Hematopoietic multipotent progenitor cell treated with erythropoietin and hydrocortisone succinate and interleukin-3 and kit ligand, for 4 days (in vitro differentiated cells): ENCODE results near the gene TBRG4.
"Not testable (repeated sequence)": the region's sequence is repeated elsewhere in the genome, so short reads cannot be mapped to it uniquely, and the experiment has no call there.

Source experiments
- DNase-seq: peaks from one replicate; pipeline ENCODE4 v3.0.0-alpha.2; 2015

TBRG4 gene

DNA sequence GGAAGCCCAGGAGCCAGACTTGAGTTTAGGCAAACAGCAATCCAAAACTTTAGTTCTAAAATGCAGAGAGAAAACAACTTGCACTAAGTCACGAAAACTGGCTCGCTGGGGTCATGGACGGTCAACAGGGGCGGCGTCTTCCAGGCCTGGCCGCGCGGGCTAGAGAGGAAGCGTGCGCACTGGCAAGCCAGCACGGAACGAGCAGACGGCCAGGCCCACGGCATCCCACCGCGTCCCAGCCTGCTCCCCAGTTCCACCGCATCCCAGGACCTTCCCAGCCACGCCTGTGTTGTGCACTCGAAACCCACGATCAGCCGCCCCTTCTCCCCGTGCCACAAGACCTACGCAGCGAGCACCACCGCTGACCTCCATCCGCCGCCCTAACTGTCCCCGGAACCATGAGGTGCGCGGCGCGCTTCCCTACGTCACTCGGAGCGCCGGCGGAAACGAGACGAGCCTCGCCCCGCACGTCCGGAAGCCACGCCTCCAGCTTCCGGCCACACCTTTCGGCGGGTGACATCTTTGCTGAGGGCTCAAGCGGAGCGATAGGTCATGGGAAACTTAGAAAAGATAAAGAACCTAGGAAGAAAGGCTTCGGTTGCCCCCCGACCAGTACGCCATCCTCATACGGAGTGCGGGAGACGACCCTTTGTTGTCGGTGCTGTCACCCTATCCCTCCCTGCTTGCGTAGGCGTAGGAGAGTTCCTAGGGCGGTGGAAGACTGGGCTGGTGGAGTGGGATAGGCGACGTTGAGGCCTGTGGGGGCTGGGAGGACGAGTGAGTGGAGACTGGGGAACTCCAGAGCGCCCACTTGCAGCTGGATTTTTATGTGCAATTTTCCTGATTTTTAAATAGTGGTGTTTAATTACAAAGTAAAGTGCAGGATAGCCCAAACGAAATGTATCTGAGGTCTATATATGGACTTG lies at the start of gene TBRG4:
TBRG4 (minus strand) TSS at position 400 of the 926 bp plus-strand sequence. CDS start 2,460 bp downstream, outside the sequence.
- peak; percentile 99 for DNase-seq

DNA sequence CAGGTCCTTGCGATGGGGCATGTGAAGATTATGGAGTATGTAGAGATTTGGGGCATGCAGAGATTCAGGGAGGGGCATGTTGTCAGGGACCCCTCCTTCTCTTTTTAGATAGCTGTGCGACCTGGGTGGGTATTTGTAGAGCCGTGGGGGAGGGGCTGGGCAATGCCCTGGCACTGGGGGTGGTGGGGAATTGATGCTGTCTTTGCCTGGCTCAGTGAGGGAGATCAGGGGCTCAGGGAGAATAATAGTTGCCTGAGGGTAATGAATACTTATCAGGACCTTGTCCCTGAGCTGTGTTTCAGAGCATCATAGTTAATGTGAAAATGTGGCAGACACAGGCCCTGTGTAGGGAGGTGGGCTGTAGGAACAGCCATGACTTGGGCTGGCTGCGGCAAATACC lies 49.6 kb upstream of the TBRG4 start:
- no peak for DNase-seq

DNA sequence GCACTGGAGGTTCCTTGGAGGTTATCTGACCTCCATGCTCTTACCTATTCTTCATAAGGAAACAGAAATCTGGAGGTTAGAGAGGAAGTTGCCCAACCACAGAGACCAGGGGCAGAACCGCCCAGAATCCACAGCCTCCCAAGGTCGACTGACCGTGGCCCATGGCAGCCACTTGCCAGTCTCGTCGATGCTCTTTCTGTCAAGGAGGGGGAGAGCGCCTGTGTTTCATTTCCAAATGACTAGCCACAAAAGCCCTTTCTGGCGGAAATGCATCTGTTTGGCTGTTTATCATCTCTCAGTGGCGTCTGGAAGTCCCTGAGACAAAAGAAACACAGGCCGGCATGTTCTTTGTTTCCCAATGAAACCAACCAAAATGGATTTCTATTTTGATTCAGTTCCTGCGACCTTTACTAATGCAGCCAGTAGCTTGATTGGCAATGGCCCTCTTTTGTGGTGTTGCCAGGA lies 49.0 kb upstream of the TBRG4 start:
- DNase-seq: peak; percentile 22

DNA sequence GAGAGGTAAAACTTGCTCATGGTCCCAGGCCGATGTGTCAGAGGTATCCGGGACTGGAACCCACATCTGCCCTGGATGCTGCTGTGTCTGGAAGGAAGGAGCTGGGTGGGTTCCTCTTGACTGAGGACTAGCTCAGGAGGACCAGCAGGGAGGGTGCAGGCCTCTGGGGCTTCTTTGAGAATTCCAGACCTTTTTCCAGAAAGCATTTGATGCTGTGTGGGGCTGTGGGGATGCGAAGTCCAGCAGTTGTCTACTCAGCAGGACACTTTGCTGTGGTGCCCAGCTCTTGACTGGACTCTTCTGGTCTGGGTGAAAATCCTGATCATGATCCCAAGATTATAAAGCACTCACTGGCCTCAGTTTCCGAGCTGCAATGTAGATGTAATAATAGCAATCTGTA lies 47.8 kb upstream of the TBRG4 start:
- DNase-seq: no peak

DNA sequence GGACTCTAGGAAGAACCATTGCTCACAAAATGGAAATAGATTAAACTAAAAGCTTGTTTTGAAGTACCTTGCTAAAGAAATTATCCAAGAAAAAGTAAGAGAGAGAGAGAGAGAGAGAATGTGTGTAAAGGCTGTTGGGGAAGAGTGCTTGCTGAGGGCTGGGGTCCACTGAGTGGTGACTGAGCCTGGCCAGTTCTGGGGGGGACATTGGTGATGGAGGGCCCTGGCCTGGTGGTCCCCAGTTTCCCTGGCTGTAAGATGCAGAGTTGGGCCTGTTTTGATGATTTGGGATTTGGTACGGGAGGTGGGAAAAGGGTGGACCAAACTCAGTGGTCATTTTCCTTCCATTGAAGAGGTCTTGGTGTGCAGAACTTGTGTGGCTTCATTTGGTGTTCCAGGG lies 47.0 kb upstream of the TBRG4 start:
- no peak for DNase-seq

DNA sequence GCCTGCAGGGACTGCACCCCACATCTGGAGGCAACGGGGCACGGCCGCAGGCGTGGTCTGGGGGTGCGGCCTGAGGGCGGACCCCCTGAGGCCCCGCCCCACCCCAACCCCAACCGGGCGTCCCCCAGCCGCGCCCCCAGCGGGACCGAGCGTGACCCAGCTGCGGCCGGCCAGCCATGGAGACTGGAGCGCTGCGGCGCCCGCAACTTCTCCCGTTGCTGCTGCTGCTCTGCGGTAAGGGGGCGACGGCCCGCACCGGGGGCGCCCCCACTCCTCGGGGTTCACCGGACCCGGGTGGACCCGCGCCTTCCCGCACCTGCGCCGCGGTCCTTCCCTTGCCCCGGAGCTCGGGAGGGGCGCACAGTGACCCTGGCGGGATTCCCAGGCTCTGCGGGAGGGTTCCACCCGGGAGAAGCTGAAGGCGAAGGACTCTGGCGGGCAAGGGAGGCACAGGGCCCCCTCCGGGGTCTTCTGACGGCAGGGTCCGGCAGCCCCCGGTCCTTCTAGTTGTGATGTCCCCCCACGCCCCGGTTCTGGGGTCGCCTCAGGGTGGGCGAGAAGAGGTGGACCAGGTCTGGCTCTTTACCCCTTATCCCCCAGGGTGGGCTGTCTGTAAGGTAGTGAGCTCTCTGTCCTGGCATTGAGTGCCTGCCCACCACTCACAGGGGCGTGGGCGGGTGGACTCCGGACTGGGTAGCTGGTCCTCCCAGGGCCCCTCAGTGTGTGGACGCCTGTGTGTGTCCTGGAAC lies 46.3 kb upstream of the TBRG4 start, which contains the start of gene RAMP3:
RAMP3 (plus strand) TSS at position 139 of the 749 bp plus-strand sequence; CDS start at position 177, 38 bp downstream.
- peak; percentile 49 for DNase-seq

DNA sequence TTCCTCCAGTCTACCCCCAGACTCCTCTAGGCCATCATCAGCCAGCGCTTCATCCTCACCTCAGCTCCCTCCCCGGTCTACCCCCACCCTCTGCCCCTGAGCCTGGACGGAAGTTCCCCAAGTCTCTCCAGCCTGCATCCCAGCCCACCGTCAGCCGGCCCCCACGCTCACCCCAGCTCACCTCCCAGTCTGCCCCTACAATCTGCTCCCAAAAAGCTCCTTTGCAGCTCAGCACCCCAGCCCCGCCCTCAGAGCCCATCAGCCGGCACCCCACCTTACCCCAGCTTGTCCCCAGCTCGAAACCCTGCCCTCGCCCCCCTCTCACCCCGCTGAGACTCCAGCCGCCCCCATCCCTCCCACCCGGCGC lies 45.8 kb upstream of the TBRG4 start:
- no peak for DNase-seq

DNA sequence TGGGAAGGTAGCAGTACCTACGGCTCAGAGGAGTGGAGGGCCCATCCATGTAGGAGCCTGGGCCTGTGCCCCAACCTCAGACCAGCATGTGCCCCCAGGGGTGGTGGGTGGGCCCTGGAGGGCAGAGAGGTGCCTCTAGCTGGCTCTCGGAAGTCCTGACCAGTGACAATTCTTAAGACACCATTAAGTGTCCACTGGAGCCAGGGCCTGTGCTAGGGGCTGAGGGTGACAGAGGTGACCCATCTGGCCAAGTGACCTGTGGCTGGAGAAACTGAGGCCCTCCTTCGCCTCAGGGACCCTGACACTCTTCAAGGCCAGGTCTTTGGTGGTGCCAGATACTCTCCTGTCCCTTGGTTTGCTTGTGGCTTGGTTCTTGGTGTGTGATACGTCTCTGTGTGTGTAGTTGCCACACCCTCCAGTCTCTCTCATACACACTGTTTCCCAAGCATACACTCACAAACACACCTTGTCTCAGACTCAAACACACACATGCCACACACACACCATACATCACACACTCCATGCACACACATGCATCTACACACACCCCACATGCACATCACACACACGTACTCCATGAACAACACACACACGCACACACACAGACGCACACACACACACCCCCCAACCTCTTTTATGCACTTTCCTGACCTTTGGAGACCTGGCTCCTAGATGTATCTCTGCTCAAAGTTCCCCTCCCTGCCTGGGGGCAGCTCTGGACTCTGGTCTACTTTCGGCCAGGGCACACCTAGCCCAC lies 45.2 kb upstream of the TBRG4 start:
- DNase-seq: no peak

DNA sequence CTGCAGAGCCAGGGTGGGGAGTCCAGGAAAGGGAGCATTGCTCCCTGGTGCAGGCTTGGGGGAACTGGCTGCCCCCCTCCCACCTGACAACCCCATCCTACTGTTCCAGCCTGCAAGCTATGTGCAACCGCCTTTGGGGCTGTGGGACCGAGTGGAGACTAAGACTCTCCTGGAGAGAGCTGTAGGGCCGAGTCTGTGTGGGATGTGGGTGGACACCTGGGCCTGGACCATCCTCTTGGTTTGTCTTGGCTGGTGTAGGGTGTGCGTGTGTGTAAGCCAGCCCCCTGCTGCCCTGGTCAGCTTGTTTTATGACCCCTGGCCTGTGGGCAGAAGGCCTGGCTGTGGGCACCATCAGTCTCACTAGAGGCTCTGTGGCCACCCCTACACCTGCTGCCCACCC lies 44.4 kb upstream of the TBRG4 start:
- DNase-seq: no peak

DNA sequence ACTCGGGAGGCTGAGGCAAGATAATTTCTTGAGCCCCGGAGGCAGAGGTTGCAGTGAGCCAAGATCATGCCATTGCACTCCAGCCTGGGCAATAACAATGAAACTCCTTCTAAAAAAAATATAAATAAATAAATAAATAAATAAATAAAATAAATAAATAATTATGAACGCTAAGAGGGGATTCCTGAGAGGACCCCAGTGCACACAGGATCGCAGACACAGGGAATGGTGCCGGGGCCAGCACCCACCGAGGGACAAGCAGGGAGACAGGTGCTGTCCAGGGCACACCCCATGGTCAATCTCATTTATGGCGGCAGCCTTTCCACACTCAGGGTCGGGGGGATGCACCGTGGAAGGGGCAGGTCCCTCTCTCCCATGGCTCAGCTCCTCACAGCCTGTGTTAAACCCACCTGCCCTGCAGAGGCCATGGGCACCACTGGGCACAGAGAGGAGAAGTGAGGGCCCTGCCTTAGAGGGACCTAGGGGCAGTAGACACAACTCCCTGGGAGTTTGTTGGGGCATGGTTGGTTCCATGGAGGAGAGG lies 43.9 kb upstream of the TBRG4 start:
- DNase-seq: no peak

DNA sequence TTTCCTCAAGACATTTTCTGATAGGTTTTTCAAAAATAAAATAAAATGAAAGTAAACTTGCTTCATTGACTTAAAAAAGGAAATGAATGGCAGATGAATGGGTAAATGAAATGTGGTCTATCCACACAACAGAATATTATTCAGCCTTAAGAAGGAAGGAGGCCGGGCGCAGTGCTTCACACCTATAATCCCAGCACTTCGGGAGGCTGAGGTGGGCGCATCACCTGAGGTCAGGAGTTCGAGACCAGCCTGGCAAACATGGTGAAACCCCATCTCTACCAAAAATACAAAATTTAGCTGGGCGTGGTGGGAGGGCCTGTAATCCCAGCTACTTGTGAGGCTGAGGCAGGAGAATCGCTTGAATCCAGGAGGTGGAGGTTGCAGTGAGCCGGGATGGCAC lies 42.4 kb upstream of the TBRG4 start:
- not testable (repeated sequence) for DNase-seq

DNA sequence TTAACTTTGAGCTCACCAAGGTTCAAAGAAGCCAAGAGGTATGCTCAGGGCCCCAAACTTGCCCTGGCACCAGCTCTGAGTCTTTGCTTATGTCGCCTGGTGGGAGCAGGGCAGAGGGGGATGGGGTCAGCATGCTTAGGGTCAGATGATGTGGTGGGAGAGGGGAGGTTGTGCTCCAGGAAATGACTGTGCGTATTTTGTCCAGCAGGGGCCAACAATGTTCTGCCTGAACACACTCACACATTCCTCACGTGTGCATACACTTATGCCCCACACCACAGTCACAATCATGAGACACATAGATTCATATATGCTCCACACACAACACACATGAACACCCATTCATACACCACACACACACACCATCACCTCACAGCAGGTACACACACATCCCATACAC lies 41.7 kb upstream of the TBRG4 start:
- peak; percentile 74 for DNase-seq

DNA sequence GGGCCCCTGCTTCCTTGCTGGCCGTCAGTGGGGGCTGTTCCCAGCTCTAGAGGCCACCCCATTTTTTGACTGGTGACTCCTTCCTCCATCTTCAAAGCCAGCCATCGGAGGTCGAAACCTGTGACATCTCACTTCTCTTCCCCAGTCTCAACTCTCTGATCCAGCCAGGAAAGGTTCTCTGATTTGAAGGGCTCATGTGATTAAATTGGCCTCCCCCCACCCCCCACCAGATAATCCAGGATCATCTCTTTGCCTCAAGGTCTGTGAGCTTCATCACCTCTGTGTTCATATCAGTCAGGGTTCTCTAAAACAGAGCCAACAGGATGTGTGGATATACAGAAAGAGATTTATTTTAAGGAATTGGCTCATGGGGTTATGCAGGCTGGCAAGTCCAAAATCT lies 40.5 kb upstream of the TBRG4 start:
- no peak for DNase-seq

DNA sequence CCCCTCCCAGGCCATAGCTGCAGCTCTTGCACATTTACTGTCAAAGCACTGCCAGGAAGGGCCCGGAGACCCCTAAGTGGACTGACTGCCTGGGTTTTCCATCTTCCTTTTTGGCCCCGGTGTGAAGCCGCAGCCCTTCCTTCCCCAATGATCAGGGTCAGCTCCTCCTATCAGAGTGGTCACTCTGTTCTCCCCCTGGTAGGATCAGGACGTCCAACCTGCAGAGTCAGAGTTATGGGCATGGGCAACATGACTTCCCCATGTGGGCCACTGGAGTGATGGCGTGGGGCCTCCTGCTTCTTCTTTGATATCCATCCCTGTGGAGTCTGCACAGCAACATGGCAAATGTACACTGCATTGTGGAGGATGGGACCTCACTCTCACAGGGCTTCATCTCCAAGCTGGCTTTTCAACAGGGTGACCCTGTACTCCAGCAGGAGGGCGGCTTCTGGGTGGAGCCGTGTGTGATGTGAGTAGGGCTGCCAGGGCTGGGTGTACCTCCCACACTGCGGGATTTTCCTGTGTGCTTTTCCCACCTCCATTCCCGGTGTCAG lies 39.7 kb upstream of the TBRG4 start:
- DNase-seq: no peak

DNA sequence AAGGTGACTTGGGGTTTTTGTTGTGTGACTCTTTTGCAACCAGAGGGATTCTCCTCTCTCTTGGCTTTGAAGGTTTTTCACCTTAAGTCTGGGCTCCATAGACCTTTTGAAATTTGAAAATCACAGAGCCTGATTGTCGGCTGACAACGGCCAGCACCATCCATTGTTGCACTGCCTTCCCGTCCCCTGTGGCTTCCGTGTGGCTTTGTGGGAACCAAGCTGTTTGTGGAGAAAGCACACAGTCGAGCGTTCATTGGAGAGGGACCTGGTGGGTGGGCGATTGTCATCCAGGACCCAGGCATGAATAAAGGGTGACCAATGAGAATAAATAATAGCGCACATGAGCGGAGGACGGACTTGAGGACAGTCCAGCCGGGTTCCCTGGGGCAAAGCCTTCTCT lies 38.7 kb upstream of the TBRG4 start:
- DNase-seq: no peak

DNA sequence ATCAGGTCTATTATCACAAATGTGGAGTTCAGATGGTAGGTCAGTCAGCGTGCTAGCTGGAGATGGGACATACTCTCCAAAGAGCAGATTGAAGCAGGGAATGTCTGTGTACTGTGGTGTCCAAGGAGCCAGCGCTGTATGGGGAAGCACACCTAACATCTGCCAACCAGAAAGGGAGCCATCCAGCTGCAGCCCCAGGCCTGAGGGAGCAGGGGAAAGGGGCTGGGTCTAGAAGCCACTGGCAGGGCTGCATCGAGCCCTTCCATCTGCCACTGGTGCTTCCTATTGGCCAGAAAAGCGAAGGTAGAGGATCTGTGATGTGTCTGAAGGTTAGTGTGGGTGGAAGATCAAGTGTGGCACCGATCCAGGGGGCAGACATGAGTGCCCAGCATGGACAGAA lies 38.1 kb upstream of the TBRG4 start:
- DNase-seq: no peak

DNA sequence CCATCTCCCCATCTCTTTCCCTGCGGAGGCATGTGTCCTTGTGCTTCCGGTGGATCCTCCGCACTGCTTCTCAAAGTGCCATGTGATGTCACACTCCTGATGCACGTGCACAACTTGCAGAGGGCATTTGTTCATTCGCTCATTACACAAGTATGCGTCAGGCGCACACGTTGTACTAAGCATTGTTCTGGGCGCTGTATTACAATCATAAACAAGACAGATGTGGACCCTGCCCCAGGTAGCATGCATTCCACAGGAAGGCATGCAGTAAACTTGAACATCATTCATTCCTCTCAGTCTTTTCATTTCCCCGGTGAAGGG lies 37.1 kb upstream of the TBRG4 start:
- no peak for DNase-seq

DNA sequence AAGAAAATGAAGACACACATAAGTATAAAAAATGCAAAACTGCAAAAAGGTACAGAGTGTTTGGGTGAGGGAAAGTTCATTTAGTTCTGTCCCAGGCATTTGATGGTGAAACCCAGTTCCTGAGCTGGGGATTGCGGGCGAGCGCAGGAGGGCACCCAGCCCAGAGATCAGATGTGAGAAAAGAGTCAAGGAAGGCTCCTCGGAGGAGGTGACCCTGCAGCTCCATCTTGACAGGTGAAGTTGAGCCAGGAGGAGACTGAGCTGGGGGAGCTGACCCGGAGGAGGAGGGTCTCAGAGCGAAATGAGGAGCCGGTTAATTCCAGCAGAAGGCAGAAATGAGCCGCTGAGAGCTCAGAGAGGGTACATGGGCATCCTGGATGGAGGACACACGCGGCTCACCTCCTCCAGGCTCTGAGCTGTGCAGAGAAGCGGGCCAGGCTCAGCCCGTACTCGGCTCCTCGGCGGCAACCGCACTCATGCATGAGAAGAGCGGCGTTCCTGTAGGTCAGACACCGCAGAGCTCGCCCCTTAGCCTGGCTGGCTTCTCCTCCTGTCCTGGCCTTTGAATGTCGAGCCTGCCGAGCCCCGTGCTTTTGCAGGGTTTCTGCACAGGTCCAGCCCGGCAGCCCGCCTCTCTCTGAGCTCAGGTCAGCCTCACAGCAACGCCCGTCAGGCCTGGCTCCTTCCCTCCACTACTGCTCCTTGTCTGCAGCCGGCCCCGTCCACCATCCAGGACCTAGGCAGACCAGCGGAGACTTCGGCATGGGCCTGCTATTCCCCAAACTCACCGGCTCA lies 36.6 kb upstream of the TBRG4 start:
- no peak for DNase-seq

DNA sequence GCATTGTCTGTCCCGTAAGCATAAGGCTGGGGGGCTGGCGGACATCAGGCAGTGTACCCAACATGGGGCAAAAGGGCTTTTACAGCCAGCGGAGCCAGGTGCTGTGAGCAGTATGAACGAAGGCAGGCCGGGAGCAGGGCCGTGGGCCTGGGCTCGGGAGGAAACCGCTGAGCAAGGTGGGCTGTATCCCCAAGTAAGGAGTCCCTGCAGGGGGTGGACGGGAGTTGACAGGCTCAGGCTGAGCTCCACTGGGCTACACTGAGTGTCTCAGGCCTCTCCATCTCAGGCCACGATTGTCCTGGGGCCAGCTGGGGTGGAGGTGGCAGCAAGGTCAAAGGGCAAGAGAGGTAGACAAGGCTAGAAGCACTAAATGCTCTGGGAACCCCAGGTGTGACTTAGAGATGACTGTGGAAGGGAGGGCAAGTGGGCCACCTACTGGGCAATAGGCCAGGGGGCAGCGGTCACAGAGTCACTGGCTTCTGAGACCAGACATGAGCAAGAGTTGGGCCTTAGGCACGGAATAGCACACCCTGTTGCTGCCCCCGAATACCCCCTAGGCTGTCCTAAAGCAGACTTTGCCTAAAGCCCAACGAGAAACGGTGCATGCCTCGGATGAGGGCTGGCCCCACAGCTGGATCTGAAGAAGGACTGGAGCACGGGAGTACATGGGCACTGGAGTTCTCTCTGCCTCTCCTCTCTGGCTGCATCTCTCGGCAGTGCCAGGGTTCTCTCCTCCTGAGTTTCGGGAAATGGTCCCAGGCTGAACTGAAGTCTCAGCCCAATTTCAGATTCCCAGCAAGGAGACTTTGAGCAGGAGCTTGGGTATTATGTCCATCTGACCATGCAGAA lies 35.3 kb upstream of the TBRG4 start:
- DNase-seq: no peak

DNA sequence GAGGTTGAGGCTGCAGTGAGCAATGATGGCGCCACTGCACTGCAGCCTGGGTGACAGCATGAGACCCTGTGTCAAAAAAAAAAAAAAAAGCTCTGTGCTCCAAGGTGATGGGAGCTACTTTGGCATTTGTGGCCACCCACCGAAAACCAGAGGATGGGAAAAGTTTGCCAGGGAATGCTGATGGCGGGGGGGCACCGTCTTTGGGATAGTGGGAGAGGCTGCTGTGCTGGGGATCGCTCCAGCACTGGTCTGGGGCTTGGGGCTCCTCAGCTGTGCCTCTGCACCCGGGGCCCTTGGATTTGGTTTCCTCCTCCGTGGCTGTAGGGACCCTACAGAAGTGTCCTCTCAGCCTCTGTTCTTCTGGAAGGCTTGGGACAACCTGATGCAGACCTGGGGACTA lies 34.4 kb upstream of the TBRG4 start:
- DNase-seq: no peak

DNA sequence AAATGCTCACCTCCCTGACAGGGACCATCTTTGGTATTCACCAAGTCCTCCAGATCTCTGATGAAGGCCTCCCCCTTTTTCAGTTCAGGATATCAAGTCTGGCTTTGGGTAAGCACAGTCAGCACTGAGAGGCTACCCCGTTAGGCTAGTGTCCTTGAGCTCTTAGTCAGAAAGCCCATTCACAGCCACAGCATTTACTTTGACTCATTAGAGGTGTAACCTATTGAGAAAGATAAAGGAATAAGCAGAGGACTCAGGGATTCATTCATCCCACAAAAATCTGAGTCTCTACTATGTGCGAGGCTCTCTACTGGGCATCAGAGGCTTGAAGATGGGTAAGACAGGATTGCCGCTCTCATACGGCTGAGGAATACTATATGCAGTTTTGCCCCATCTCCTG lies 32.1 kb upstream of the TBRG4 start:
- no peak for DNase-seq
